Measurements from ENCODE around the gene DCTN1. TPM values are rescaled to one million over a fixed set of nuclear protein-coding genes. Genes with fewer than 3 reads are reported as not detected.

The DCTN1 gene
- total RNA-seq, 1 donor from 2014 or later = 100 TPM

DNA sequence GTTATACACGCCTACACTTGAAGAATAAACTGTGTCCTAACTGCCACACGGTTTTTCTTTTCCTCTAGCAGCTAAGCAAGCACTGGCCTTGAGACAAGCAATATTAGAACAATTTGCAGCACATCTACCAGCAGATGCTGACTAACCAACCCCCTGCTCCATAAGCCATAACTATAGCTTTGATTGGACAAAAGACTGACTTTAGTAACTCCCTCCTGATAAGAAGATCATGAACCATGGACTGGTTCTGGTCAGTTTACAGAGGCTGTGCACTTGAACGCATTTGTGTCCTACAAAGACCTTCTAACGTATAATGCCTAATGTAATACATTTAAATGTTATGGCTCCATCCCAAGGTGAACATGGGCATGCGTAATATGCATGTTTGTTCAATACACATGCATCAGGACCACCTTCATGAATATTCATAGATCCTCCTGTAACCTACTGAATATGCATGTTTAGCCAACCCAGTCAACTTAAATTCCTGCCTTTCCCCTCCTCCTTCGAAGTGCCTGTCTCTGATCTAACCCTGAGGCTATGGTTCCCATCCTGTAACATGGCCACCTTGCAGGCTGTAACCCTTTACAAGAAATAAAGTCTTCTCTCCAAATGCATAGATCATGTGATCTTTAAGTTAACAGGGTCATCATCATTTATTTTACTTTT is 63.4 kb downstream of the DCTN1 start:
- no peak for TF ChIP-seq EZH2 (IDR thresholded peaks at IDR 0.05)
- Histone ChIP-seq H3K9ac (no peak overlapping the region), H3K27ac (no peak overlapping the region), H3K4me3 (no peak overlapping the region), H3K9me3 (ENCODE audit: low read depth) (no peaks in the 10 kb centered on the region), H3K4me2 (no peak overlapping the region), H3F3A (ENCODE audit: low read depth) (no peaks in the 10 kb centered on the region), H3K27me3 (no peaks in the 10 kb centered on the region), H3K36me3 (no peaks in the 10 kb centered on the region), H3K4me1 (no peaks in the 10 kb centered on the region), H4K20me1 (ENCODE audit: low read depth) (no peaks in the 10 kb centered on the region), H2AFZ (replicated peaks) (no peak overlapping the region), H3K79me2 (ENCODE audit: low read depth) (no peaks in the 10 kb centered on the region)
- Mint-ChIP-seq H3K27ac (no peak overlapping the region), H3K4me1 (peaks cover 3% of the 10 kb centered on the region), H3K36me3 (no peaks in the 10 kb centered on the region), H3K27me3 (ENCODE audit: insufficient read depth, low read depth) (peaks cover 2% of the 10 kb centered on the region), H3K9me3 (no peaks in the 10 kb centered on the region), H3K4me3 (no peak overlapping the region)
- no peak for DNase-seq (ENCODE audit: low spot score)

DNA sequence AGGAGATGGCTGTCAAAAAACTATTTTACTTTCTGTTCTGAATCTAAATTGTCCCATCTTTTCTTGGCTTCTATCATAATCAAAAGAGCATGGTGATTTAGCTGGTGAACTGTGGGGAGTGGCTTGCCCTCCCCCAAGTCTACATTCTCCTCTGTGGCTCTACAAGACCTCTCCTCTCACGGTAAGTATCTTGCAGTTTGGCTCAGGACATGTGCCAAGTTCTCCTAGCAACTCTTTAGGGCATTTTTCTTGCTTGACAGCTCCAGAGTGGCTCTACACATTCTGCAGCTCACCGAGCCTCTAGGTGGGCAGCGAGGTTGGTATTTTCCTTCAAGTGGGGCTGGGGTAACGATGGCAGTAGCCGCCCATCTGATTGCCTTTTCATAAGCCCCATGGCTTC is 66.0 kb downstream of the DCTN1 start:
- Histone ChIP-seq H3F3A (ENCODE audit: low read depth) (no peaks in the 10 kb centered on the region), H3K27me3 (no peaks in the 10 kb centered on the region), H3K4me1 (no peaks in the 10 kb centered on the region), H2AFZ (replicated peaks) (no peak overlapping the region), H3K4me3 (no peak overlapping the region), H3K9me3 (ENCODE audit: low read depth) (no peaks in the 10 kb centered on the region), H3K27ac (no peak overlapping the region), H3K79me2 (ENCODE audit: low read depth) (no peaks in the 10 kb centered on the region), H3K9ac (no peak overlapping the region), H3K36me3 (no peaks in the 10 kb centered on the region), H3K4me2 (no peak overlapping the region), H4K20me1 (ENCODE audit: low read depth) (no peaks in the 10 kb centered on the region)
- H3K27me3 Mint-ChIP-seq (ENCODE audit: insufficient read depth, low read depth) = no peaks in the 10 kb centered on the region
- DNase-seq (ENCODE audit: low spot score) = no peak
- TF ChIP-seq, protein P1, sequence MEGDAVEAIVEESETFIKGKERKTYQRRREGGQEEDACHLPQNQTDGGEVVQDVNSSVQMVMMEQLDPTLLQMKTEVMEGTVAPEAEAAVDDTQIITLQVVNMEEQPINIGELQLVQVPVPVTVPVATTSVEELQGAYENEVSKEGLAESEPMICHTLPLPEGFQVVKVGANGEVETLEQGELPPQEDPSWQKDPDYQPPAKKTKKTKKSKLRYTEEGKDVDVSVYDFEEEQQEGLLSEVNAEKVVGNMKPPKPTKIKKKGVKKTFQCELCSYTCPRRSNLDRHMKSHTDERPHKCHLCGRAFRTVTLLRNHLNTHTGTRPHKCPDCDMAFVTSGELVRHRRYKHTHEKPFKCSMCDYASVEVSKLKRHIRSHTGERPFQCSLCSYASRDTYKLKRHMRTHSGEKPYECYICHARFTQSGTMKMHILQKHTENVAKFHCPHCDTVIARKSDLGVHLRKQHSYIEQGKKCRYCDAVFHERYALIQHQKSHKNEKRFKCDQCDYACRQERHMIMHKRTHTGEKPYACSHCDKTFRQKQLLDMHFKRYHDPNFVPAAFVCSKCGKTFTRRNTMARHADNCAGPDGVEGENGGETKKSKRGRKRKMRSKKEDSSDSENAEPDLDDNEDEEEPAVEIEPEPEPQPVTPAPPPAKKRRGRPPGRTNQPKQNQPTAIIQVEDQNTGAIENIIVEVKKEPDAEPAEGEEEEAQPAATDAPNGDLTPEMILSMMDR (IDR thresholded peaks at IDR 0.05) = no peak
- no peak for TF ChIP-seq EZH2 (IDR thresholded peaks at IDR 0.05)
- TF ChIP-seq EZH2phosphoT487 (IDR thresholded peaks at IDR 0.05) = no peak
- H3K9me3 Mint-ChIP-seq = no peaks in the 10 kb centered on the region
- H3K4me1 Mint-ChIP-seq = peaks cover 3% of the 10 kb centered on the region
- H3K36me3 Mint-ChIP-seq = no peaks in the 10 kb centered on the region
- H3K4me3 Mint-ChIP-seq = no peak overlapping the region
- H3K27ac Mint-ChIP-seq = no peak overlapping the region

GRCh38 chr2:74313497-74313896 is 66.6 kb downstream of the DCTN1 start:
- TF ChIP-seq EZH2phosphoT487 (IDR thresholded peaks at IDR 0.05) = no peak
- no peak for TF ChIP-seq EZH2 (IDR thresholded peaks at IDR 0.05)
- TF ChIP-seq, protein P1 (IDR thresholded peaks at IDR 0.05) = no peak

GRCh38 chr2:74312913-74313312 is 67.2 kb downstream of the DCTN1 start:
- H3F3A ChIP-seq (ENCODE audit: low read depth) = no peaks in the 10 kb centered on the region
- H3K4me1 ChIP-seq = no peaks in the 10 kb centered on the region
- no peak overlapping the region for H3K4me2 ChIP-seq
- no peak overlapping the region for H3K27ac ChIP-seq
- no peak overlapping the region for H3K27ac Mint-ChIP-seq
- peaks cover 3% of the 10 kb centered on the region for H3K4me1 Mint-ChIP-seq
- H3K9ac ChIP-seq = no peak overlapping the region
- no peaks in the 10 kb centered on the region for H4K20me1 ChIP-seq (ENCODE audit: low read depth)
- no peaks in the 10 kb centered on the region for H3K9me3 ChIP-seq (ENCODE audit: low read depth)
- no peaks in the 10 kb centered on the region for H3K36me3 ChIP-seq
- no peaks in the 10 kb centered on the region for H3K36me3 Mint-ChIP-seq
- H3K79me2 ChIP-seq (ENCODE audit: low read depth) = no peaks in the 10 kb centered on the region
- H2AFZ ChIP-seq (replicated peaks) = no peak overlapping the region
- no peaks in the 10 kb centered on the region for H3K27me3 ChIP-seq
- no peaks in the 10 kb centered on the region for H3K9me3 Mint-ChIP-seq
- no peak overlapping the region for H3K4me3 Mint-ChIP-seq
- DNase-seq (ENCODE audit: low spot score) = no peak
- H3K4me3 ChIP-seq = no peak overlapping the region
- no peaks in the 10 kb centered on the region for H3K27me3 Mint-ChIP-seq (ENCODE audit: insufficient read depth, low read depth)
- TF ChIP-seq, protein P1 (IDR thresholded peaks at IDR 0.05) = no peak
- TF ChIP-seq EZH2 (IDR thresholded peaks at IDR 0.05) (no peak), EZH2phosphoT487 (IDR thresholded peaks at IDR 0.05) (no peak)

More at GRCh38 chr2:74313497-74313896, 66.6 kb downstream of the DCTN1 start:
- Histone ChIP-seq H3K4me3 (no peak overlapping the region), H4K20me1 (ENCODE audit: low read depth) (no peaks in the 10 kb centered on the region), H3F3A (ENCODE audit: low read depth) (no peaks in the 10 kb centered on the region), H3K4me2 (no peak overlapping the region), H3K27ac (no peak overlapping the region), H3K36me3 (no peaks in the 10 kb centered on the region), H3K27me3 (no peaks in the 10 kb centered on the region), H3K9ac (no peak overlapping the region), H3K79me2 (ENCODE audit: low read depth) (no peaks in the 10 kb centered on the region), H3K4me1 (no peaks in the 10 kb centered on the region), H3K9me3 (ENCODE audit: low read depth) (no peaks in the 10 kb centered on the region), H2AFZ (replicated peaks) (no peak overlapping the region)
- H3K9me3 Mint-ChIP-seq = no peaks in the 10 kb centered on the region
- no peak overlapping the region for H3K4me3 Mint-ChIP-seq
- H3K27me3 Mint-ChIP-seq (ENCODE audit: insufficient read depth, low read depth) = no peaks in the 10 kb centered on the region
- no peak for DNase-seq (ENCODE audit: low spot score)
- no peaks in the 10 kb centered on the region for H3K36me3 Mint-ChIP-seq
- H3K4me1 Mint-ChIP-seq = peaks cover 3% of the 10 kb centered on the region
- no peak overlapping the region for H3K27ac Mint-ChIP-seq
